A673 (cell line): ENCODE results near the gene CXCL12.

Experiments used
- CTCF ChIP-seq: fragments of 300-800, 200-600 bp; sonication (generic); conservative IDR thresholded peaks from 2 replicates; pipeline ENCODE4 v1.5.1; 2017; ENCODE audit warnings: low read depth, mild to moderate bottlenecking, antibody characterized with exemption, low read length, moderate library complexity, mixed read lengths
- EZH2 ChIP-seq: fragments of 200-600 bp; sonication (generic); IDR thresholded peaks from 2 replicates; pipeline ENCODE4 v1.6.1; 2017; ENCODE audit warnings: borderline replicate concordance, low read depth, mild to moderate bottlenecking, mixed read lengths, antibody characterized with exemption, low read length; ENCODE audit not compliant: poor library complexity, severe bottlenecking

DNA sequence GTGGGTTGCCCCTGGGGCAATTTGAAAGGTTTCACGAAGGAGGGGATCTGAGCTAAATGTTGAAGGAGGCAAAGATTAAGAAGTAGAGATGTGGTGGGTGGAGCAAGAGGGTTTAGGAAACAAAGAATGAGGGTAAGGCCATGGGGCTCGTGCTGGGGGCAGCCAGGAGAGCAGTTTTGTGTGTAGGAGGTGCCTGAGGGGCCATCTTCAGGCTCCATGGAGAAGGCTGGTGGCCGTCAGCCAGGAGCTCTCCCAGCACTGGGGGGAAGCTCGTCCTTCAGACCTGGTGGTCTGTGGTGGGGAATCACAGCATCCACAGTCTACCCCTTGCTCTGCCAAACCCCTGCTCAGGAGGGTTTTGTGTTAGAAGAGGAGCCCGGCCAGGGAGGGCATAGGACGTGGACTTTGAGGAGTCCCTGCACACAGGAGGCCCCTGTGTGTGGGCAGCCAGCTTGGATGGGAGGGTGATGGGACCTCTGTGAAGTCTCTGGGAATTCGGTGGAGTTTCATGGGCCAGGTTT is 11.8 kb upstream of the CXCL12 start:
- TF ChIP-seq CTCF (no peak), EZH2 (no peak)
